HL-60 (cell line): Measurements from ENCODE around the gene ZNF622.

Experiments used
- GABPA ChIP-seq: IDR thresholded peaks from 2 replicates; pipeline ENCODE4 v1.6.1; 2012; ENCODE audit warnings: low read depth
- TF ChIP-seq, protein P1 (sequence below): IDR thresholded peaks from 2 replicates; pipeline ENCODE4 v1.6.1; 2012; ENCODE audit warnings: low read depth; ENCODE audit not compliant: insufficient replicate concordance
- TF ChIP-seq, protein P2 (sequence below): IDR thresholded peaks from one replicate; pipeline ENCODE4 v1.5.1; 2011; ENCODE audit warnings: low read length, control low read depth, inconsistent platforms; ENCODE audit not compliant: insufficient read depth

DNA sequence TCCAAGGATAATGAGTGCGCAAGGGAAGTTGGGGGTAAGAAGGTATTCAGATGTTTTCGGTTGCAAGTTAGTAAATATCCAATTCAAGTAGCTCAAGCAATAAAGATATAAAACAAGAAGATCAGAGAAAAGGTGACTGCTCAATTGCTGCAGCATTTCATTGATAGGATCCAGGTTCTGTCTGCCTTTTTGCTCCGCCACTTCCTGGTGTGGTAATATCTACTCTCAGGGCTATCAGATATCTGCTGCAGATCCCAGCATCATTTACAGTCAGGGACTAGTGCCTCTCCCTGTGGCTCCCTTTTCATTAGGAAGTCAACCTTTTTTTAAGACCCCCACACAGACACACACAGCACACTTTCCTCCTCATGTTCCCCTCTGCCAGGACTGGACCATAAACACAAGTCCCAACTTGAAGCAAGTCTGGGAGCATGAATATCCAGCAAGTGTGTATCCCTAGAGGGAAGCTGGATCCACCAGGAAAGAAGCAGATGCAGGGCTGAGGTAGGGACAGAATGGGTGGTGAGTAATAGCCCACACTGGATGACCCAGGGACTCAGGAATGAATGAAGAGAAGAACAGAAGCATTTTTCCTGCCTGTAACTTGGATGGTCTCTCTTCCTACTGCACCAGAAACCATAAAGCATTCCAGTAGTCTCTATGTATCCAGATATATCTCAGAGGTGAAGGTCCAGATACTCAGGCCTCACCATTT is 53.7 kb downstream of the ZNF622 start:
- TF ChIP-seq, protein P1, sequence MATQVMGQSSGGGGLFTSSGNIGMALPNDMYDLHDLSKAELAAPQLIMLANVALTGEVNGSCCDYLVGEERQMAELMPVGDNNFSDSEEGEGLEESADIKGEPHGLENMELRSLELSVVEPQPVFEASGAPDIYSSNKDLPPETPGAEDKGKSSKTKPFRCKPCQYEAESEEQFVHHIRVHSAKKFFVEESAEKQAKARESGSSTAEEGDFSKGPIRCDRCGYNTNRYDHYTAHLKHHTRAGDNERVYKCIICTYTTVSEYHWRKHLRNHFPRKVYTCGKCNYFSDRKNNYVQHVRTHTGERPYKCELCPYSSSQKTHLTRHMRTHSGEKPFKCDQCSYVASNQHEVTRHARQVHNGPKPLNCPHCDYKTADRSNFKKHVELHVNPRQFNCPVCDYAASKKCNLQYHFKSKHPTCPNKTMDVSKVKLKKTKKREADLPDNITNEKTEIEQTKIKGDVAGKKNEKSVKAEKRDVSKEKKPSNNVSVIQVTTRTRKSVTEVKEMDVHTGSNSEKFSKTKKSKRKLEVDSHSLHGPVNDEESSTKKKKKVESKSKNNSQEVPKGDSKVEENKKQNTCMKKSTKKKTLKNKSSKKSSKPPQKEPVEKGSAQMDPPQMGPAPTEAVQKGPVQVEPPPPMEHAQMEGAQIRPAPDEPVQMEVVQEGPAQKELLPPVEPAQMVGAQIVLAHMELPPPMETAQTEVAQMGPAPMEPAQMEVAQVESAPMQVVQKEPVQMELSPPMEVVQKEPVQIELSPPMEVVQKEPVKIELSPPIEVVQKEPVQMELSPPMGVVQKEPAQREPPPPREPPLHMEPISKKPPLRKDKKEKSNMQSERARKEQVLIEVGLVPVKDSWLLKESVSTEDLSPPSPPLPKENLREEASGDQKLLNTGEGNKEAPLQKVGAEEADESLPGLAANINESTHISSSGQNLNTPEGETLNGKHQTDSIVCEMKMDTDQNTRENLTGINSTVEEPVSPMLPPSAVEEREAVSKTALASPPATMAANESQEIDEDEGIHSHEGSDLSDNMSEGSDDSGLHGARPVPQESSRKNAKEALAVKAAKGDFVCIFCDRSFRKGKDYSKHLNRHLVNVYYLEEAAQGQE: no peak
- TF ChIP-seq, protein P2, sequence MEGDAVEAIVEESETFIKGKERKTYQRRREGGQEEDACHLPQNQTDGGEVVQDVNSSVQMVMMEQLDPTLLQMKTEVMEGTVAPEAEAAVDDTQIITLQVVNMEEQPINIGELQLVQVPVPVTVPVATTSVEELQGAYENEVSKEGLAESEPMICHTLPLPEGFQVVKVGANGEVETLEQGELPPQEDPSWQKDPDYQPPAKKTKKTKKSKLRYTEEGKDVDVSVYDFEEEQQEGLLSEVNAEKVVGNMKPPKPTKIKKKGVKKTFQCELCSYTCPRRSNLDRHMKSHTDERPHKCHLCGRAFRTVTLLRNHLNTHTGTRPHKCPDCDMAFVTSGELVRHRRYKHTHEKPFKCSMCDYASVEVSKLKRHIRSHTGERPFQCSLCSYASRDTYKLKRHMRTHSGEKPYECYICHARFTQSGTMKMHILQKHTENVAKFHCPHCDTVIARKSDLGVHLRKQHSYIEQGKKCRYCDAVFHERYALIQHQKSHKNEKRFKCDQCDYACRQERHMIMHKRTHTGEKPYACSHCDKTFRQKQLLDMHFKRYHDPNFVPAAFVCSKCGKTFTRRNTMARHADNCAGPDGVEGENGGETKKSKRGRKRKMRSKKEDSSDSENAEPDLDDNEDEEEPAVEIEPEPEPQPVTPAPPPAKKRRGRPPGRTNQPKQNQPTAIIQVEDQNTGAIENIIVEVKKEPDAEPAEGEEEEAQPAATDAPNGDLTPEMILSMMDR: no peak
- no peak for TF ChIP-seq GABPA
